HG02885 (cell line): Measurements from ENCODE around the gene CCR5AS.

ENCODE experiments used
- ATAC-seq: cut with Tn5 transposase; IDR thresholded peaks from one replicate; pipeline ENCODE4 v1.9.1; 2021; ENCODE audit warnings: mild to moderate bottlenecking; ENCODE audit not compliant: unreplicated experiment, poor library complexity

The CCR5AS gene

DNA sequence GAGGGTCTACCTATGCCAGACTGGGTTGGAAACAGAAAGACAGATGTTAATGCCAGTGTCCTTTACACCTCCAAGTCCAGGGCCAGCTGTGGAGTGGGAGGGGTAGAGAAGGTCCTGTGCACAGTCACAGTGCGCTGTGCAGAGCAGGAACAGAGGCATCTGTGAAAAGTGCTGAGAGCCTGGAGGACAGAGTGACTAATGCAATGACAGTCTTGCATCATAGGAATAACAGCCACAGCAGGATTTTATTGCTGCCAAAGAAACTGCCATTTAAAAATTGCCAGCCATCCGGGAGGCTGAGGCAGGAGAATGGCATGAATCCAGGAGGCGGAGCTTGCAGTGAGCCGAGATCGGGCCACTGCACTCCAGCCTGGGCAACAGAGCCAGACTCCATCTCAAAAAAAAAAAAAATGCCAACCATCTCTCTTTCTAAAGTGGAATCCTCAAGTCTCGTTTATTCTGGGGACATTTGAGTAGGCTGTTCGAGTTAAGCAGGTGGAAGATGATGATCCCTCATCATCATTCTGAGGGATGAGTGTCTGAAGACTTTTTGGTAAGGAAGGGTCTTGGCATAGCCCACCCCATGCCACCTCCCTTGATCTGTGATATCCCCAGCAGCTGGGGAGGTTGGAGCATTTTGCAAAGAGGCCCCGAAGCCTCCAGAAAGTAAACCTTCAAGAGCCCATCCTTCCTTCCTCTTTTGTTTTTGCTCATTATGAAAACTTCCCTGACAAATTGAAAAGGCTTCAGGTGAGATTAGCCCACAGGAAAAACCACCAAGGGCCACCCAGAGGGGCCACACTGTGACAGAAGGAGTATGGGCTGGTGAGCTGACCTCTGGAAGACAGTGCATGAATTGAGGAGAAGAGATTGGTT, 45.2 kb downstream of the CCR5AS start:
- ATAC-seq: no peak

DNA sequence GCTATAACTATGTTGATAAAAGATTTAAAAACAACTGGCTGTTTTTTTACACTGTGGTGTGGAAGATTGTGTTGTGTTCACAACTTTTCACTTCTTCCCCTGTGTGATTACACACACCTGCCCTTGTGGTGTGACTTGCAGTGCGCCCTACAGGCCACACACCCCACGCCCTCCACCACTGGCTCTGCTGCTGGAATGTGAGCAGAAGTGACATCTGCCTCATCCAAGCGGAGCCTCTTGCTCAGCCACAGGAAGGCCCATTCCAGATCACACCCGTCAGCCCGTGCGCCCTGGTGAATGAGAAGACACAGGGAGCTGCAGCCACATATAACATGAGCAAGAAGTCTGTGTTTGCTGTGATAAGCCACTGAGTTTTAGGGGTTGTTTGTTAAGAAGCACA, 46.0 kb downstream of the CCR5AS start:
- no peak for ATAC-seq

DNA sequence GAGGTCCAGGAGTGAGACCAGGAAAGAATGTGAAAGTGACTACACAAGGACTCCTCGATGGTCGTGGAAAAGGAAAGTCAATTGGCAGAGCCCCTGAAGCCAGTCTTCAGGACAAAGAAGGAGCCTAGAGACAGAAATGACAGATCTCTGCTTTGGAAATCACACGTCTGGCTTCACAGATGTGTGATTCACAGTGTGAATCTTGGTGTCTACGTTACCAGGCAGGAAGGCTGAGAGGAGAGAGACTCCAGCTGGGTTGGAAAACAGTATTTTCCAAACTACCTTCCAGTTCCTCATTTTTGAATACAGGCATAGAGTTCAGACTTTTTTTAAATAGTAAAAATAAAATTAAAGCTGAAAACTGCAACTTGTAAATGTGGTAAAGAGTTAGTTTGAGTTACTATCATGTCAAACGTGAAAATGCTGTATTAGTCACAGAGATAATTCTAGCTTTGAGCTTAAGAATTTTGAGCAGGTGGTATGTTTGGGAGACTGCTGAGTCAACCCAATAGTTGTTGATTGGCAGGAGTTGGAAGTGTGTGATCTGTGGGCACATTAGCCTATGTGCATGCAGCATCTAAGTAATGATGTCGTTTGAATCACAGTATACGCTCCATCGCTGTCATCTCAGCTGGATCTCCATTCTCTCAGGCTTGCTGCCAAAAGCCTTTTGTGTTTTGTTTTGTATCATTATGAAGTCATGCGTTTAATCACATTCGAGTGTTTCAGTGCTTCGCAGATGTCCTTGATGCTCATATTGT, 47.0 kb downstream of the CCR5AS start:
- ATAC-seq: peak; percentile 53

DNA sequence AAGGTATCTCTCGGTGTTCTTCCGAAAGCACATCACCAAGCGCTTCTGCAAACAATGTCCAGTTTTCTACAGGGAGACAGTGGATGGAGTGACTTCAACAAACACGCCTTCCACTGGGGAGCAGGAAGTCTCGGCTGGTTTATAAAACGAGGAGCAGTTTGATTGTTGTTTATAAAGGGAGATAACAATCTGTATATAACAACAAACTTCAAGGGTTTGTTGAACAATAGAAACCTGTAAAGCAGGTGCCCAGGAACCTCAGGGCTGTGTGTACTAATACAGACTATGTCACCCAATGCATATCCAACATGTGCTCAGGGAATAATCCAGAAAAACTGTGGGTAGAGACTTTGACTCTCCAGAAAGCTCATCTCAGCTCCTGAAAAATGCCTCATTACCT, 48.4 kb downstream of the CCR5AS start:
- ATAC-seq: no peak

DNA sequence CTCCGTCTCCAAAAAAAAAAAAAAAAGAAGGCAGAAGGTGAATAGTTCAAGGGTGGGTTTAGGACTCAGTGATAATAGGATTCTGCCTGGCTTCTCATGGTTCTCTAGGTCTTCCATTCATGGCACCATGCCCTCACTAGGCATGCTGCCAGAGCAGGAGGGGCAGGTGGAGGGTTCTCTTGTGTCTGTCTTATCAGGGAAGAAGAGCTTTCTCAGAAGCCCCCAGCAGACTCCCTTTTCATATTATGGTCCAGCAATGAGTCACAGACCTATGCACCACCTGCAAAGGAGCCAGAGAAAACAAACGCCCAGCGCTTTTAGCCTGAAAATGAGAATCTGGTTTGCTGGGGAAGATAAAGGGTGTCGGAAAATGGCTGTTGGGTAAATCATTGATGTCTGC, 50.0 kb downstream of the CCR5AS start:
- ATAC-seq: no peak

DNA sequence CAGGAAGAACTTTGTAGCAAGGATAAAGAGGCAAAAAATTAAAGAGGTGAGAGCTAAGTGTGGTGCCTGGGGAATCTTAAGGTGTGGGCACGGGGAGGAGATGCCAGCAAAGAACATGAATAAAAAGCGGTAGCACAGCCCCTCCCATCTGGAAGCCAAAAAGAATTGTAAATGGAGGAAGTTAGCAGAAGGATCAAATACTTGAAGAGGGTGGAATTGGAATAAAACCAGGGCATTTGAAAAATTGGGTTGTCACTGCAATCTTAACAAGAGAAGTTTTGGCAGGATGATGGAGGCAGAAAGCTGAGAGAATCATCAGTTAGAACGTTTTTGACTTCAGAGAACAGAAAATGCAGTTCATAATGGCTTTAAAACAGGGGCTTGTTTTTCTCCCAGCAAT, 50.6 kb downstream of the CCR5AS start:
- no peak for ATAC-seq

DNA sequence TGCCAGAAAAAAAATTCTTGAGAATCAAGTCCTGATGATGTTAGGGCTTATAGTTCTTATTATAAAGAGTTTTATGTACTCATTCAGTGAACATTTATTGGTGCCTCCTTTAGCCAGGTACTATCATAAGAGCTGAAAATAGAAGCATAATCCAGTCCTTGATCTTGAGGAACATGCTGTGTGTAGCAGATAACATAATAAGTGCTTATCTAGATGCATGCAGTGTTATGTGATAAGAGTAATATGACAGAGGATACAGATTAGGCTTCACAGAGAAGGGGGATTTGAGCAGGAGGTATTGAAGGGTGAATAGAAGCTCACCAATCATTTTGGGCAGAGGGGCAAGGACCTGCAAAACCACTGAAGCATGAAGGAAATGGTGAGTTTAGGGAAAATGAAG, 51.9 kb downstream of the CCR5AS start:
- ATAC-seq: no peak

DNA sequence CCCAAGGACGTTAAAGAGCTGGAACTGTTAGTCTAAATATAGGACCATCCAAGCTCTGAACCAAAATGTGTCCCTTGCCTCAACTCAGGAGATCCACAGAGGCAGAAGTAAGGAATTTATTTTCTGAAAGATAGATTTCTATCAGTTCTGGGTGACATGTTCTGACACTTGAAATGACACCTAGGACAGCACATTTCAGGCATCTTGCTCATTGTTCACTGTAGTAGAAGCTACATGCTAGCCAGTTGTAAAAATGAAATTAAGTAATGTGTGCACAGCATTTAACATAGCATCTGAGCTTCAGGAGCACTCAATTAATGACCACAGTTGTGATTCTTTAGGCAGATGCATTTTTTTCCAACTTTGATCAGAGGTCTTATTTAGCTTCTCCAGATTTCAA, 52.4 kb downstream of the CCR5AS start:
- ATAC-seq: no peak

DNA sequence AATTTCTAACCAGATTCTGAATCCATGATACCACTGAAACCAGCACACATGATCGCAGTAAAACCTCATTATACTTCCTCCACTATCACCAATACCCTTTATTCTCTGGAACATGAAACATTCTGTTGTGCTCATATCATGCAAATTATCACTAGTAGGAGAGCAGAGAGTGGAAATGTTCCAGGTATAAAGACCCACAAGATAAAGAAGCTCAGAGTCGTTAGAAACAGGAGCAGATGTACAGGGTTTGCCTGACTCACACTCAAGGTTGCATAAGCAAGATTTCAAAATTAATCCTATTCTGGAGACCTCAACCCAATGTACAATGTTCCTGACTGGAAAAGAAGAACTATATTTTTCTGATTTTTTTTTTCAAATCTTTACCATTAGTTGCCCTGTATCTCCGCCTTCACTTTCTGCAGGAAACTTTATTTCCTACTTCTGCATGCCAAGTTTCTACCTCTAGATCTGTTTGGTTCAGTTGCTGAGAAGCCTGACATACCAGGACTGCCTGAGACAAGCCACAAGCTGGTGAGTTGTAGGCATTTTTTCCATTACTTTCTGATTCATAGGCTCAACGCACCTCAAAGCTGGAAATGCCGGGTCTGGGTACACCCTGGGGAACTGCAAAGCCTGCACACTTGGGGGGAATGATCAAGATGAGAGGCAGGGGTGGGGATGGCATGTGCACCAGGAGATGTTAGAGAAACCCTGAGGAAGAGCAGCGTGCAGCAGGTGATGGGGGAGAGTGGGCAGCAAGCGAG, 53.0 kb downstream of the CCR5AS start, which contains the start of gene CCR2:
Gene CCR2, plus strand, starts transcription at position 465 of the 764 bp plus-strand sequence. CDS start 3,417 bp downstream, outside the sequence.
- no peak for ATAC-seq

DNA sequence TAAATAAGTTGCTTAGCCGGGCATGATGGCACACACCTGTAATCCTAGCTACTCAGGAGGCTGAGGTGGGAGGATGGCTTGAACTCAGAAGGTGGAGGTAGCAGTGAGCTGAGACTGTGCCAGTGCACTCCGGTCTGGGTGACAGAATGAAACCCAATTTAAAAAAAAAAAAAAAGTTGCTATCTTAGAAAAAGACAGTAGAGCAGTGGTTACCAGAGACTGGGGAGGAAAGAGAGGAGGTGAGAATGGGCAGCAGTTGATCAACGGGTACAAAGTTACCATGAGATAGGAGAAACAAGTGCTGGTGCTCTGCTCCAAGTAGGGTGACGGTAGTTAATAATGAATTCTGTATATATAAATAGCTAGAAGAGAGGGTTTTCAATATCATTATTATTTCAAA, 53.8 kb downstream of the CCR5AS start:
- no peak for ATAC-seq

DNA sequence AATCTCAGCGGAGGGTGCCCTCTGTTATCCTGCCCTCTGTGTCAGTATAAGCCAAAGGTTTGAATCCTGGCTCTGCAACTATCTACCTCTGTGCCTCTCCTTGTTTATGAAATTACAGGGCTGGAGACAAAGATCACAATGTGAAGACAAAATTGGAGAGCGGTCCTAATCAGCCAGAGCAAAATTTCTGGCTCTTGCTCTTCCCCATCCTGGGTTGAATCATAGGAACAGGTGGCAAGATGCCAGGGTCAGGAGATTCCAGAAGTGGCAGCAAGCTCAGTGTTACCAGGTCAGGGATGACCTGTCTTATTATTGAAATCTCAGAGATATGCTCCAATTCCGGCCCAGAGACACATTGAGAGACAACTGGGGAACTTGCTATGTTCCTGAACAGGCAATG, 55.2 kb downstream of the CCR5AS start:
- no peak for ATAC-seq

DNA sequence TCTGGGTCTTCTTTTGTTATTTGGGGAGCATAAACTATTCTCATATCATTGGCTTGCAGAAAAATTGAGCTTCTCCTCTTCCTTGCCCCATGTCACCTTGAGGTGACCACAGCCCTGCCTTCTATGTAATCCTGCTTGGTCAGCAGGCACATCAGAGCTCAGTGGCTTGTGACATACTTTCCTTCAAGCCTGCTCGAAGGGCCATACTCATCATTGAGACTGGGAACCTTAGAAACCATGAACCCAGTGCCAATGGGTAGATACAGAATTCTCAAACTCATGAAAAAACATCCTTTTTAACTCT, 56.7 kb downstream of the CCR5AS start:
- no peak for ATAC-seq

DNA sequence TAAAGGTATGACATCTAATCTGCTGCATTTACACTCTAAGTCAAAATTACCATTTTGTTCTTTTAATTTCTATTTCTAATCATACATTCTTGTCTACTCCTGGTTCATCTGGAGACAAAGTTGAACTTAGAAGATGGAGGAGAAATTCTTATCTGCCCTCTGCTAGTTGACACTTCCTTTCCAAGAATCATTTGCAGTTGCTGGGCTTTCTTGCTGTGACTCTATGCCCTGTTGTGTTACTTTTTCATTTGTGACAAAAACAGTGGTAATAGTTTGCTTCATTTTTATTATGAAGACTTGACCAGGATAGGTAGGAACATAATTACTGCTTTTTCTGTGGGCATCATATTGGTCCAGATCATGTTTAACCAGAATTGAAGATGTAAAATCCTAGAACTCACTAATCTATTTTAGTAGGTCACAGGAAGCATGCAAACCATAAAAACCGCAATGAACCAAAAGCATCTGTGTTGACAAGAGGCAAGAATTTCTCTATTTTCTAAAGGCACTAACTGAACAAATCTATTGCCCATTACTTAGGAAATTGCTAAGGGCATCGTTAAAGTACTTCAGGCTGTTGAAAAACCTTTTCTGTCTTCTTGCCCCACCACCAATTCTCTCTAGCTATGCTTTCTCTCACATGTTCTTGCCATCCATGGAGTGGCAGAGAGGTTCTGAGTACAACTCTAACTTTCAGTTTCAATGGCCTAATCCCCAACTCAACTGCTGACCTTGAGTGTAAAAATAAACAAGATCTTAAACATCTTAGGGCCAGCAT, 57.2 kb downstream of the CCR5AS start:
- peak; percentile 55 for ATAC-seq

DNA sequence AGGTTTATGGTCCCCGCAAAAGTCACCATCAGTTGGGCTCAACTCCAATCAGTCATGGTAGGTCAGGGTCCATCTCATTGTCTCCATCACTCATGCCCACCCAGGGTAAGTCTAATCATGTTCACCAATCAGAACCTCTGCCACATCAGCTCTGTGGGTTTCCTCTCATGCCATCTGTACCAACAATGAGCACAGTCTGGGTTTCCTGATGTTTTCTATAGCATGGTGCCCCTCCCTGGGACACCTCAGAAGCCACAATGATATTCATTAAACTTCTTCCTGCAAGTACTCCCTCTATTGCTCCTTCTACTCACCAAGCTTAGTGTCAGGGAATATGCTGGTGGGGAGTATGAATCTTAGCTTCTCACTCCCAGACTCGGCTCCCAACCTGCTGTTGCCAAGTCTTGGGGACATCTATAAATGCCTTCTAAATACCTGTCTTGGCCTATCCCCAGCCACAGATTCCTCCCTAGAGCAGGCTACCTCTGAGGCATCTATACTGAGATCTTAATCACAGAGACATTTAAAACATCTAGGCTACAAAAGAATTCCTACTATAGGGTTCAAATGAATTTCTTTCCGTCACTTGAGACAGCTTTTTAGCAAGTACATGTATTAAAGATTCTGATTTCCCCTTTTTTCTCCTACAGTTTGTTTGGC, 57.9 kb downstream of the CCR5AS start:
- no peak for ATAC-seq

DNA sequence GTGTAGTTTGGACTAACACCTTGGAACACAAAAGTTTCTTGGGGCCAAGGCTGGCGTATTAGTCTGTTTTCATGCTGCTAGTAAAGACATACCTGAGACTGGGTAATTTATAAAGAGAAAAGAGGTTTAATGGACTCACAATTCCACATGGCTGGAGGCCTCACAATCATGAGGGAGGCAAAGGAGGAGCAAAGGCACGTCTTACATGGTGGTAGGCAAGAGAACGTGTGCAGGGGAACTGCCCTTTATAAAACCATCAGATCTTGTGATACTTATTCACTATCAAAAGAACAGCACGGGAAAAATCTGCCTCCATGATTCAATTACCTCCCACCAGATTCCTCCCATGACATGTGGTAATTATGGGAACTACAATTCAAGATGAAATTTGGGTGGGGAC, 62.4 kb downstream of the CCR5AS start:
- ATAC-seq: no peak

DNA sequence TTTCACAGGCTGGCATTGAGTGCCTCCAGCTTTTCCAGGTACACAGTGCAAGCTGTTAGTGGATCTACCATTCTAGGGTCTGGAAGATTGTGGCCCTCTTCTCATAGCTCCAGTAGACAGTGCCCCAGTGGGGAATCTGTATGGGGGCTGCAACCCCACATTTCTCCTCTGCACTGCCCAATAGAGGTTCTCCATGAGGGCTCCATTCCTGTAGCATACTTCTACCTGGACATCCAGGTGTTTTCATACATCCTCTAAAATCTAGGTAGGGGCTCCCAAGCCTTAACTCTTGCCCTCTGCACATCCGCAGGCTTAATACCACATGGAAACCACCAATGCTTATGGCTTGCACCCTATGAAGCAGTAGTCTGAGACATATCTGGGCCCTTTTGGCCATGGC, 68.0 kb downstream of the CCR5AS start:
- no peak for ATAC-seq

DNA sequence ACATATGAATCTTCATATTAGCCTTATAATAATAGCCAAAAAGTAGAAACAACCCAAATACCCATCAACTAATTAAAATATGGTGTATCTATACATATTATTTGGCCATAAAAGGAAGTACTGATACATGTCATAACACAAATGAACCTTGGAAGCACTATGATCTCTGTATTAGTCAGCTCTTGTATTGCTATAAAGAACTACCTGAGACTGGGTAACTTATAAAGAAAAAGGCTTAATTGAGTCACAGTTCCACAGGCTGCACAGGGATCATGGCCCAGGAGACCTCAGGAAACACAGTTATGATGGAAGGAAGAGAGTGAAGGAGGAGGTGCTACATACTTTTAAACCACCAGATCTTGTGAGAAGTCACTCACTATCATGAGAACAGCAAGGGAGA, 69.0 kb downstream of the CCR5AS start:
- ATAC-seq: no peak

DNA sequence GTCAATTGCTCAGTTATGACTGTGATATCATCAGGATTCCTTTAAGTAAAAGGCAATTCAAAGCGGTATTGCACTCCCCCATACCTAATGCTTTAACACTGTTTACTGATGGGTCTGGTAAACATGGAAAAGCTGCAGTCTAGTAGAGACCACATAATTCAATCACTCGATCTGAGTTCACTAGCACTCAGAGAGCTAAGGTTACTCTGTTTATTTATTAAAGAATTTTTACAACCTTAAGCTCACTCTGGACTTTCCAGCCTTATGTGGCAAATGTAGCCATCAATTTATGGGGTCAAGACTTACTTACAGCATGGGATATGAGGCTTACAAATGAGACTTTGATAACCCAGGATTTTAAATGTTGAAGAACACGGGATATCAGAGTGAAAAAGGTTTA, 71.3 kb downstream of the CCR5AS start:
- no peak for ATAC-seq

DNA sequence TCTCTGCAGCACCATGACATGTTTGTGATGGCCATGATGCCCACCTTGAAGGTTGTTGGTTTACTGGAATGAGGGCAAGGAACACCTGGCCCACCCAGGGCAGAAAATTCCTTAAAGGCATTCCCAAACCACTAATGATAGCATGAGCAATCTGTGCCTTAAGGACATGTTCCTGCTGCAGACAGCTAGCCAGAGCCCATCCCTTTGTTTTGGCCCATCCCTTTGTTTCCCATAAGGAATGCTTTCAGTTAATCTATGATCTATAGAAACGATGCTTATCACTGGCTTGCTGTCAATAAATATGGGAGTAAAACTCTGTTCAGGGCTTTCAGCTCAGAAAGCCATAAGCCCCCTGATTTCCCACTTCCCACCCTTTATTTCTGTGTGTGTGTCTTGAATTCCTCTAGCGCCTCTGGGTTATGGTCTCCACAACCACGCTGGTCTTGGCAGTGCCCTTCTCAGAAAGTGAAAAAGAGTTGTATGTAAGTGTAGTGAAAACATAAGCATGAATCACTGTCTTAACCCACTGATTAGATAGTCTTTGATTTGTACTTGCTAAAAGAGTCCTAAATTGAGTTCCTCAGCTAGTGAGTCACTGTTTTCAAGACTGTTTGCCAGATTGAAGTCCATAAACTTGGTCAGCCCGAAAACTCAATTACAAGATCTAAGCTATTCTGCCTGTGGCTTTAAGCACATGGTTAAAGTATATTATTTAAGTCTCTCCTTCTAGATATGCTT, 72.0 kb downstream of the CCR5AS start:
- ATAC-seq: no peak
